Epithelial cell of proximal tubule (primary cell): ENCODE results near the gene CBL. TPM values are rescaled to one million over a fixed set of nuclear protein-coding genes. Genes with fewer than 3 reads are reported as not detected.

Experiments used
- DNase-seq: peaks from one replicate; pipeline ENCODE4 v3.0.0-alpha.2; 2011; ENCODE audit warnings: low read depth
- H3K4me3 ChIP-seq: 2 replicates; pipeline ENCODE4 v1.5.1; 2011; ENCODE audit warnings: low read depth, mild to moderate bottlenecking, low read length
- CTCF ChIP-seq: conservative IDR thresholded peaks from 2 replicates; pipeline ENCODE4 v1.5.1; 2012; ENCODE audit warnings: low read depth, mild to moderate bottlenecking, low read length
- total RNA-seq: library from RNA; depleted of rRNA; stranded (reverse); fragments of >200 nt; gene quantifications from 2 replicates; pipeline ENCODE4 v1.2.3, GENCODE V29; 2015

The CBL gene
- total RNA-seq, 1 donor from 2014 or later = 17.4 TPM

GRCh38 chr11:119285431-119285830 lies 79.3 kb downstream of the CBL start:
- TF ChIP-seq CTCF = no peak
- H3K4me3 ChIP-seq = no peak overlapping the region
- DNase-seq = no peak

- no peak overlapping the region for H3K4me3 ChIP-seq
- DNase-seq = no peak
- TF ChIP-seq CTCF = no peak
These were observed 82.1 kb downstream of the CBL start for GRCh38 chr11:119288219-119288618.

GRCh38 chr11:119290894-119291497 lies 84.9 kb downstream of the CBL start:
- H3K4me3 ChIP-seq = no peak overlapping the region
- TF ChIP-seq CTCF = no peak
- DNase-seq = no peak

- H3K4me3 ChIP-seq = no peak overlapping the region
- no peak for TF ChIP-seq CTCF
- no peak for DNase-seq
These were observed 87.3 kb downstream of the CBL start for GRCh38 chr11:119293461-119293860.

- DNase-seq = no peak
- TF ChIP-seq CTCF = peak; percentile 3
- H3K4me3 ChIP-seq = no peak overlapping the region
These were observed 89.0 kb downstream of the CBL start for GRCh38 chr11:119295178-119295577.

- no peak for DNase-seq
- no peak for TF ChIP-seq CTCF
- H3K4me3 ChIP-seq = no peak overlapping the region
These were observed 91.8 kb downstream of the CBL start for GRCh38 chr11:119297938-119298337.

- no peak for DNase-seq
- no peak for TF ChIP-seq CTCF
- no peak overlapping the region for H3K4me3 ChIP-seq
These were observed 92.6 kb downstream of the CBL start for GRCh38 chr11:119298726-119299125.
